DMS79 (cell line): ENCODE results near the gene DACH1.

Experiments
- DNase-seq: peaks from one replicate; lab custom pipeline; 2025; lab: John Stamatoyannopoulos, UW

The DACH1 gene

GRCh38 chr13:71583581-71583980 is 283.4 kb downstream of the DACH1 start:
- no peak for DNase-seq

GRCh38 chr13:71580614-71581013 is 286.4 kb downstream of the DACH1 start:
- no peak for DNase-seq

- no peak for DNase-seq
Observed at GRCh38 chr13:71578048-71578447, 289.0 kb downstream of the DACH1 start.

GRCh38 chr13:71577127-71577526 is 289.9 kb downstream of the DACH1 start:
- DNase-seq: no peak

- DNase-seq: no peak
Observed at GRCh38 chr13:71576571-71576970, 290.4 kb downstream of the DACH1 start.

GRCh38 chr13:71546881-71547280 is 320.1 kb downstream of the DACH1 start:
- no peak for DNase-seq

GRCh38 chr13:71540098-71540497 is 326.9 kb downstream of the DACH1 start:
- peak; percentile 9 for DNase-seq

GRCh38 chr13:71536201-71536600 is 330.8 kb downstream of the DACH1 start:
- no peak for DNase-seq

- peak; percentile 44 for DNase-seq
Observed at GRCh38 chr13:71524613-71525304, 342.2 kb downstream of the DACH1 start.

- DNase-seq: peak; percentile 35
Observed at GRCh38 chr13:71524245-71524612, 342.8 kb downstream of the DACH1 start.

GRCh38 chr13:71522941-71523526 is 344.0 kb downstream of the DACH1 start:
- DNase-seq: no peak

GRCh38 chr13:71517004-71517403 is 350.0 kb downstream of the DACH1 start:
- no peak for DNase-seq

- DNase-seq: no peak
Observed at GRCh38 chr13:71516521-71516920, 350.5 kb downstream of the DACH1 start.

- no peak for DNase-seq
Observed at GRCh38 chr13:71515744-71516038, 351.3 kb downstream of the DACH1 start.

GRCh38 chr13:71514900-71515743 is 351.9 kb downstream of the DACH1 start:
- DNase-seq: no peak

- DNase-seq: no peak
Observed at GRCh38 chr13:71513411-71514033, 353.5 kb downstream of the DACH1 start.

- no peak for DNase-seq
Observed at GRCh38 chr13:71503781-71504180, 363.2 kb downstream of the DACH1 start.

GRCh38 chr13:71499944-71500514 is 367.0 kb downstream of the DACH1 start:
- DNase-seq: no peak

- no peak for DNase-seq
Observed at GRCh38 chr13:71499235-71499634, 367.8 kb downstream of the DACH1 start.

GRCh38 chr13:71493189-71493588 is 373.8 kb downstream of the DACH1 start:
- no peak for DNase-seq

GRCh38 chr13:71492346-71492871 is 374.6 kb downstream of the DACH1 start:
- no peak for DNase-seq

GRCh38 chr13:71491010-71491409 is 376.0 kb downstream of the DACH1 start:
- no peak for DNase-seq
